WERI-Rb-1 (cell line): ENCODE results near the gene VTI1A.
"Not testable (repeated sequence)": the region's sequence is repeated elsewhere in the genome, so short reads cannot be mapped to it uniquely, and the experiment has no call there.

ENCODE experiments used
- DNase-seq: peaks from one replicate; pipeline ENCODE4 v3.0.0-alpha.2; 2020
- H3K27ac ChIP-seq: fragments of 250-450 bp; sonication (Bioruptor Pico); 2 replicates; pipeline ENCODE4 v1.5.1; 2020; ENCODE audit warnings: mild to moderate bottlenecking, moderate library complexity
- H3K27me3 ChIP-seq: fragments of 250-450 bp; sonication (Bioruptor Pico); 2 replicates; pipeline ENCODE4 v1.5.1; 2021; ENCODE audit warnings: mild to moderate bottlenecking, low read depth, moderate library complexity; ENCODE audit not compliant: insufficient read depth, severe bottlenecking
- H3K36me3 ChIP-seq: fragments of 250-450 bp; sonication (Bioruptor Pico); 2 replicates; pipeline ENCODE4 v1.5.1; 2020; ENCODE audit warnings: mild to moderate bottlenecking, moderate library complexity
- H3K4me3 ChIP-seq: 2 replicates; pipeline ENCODE4 v1.5.1; 2011; ENCODE audit warnings: low read depth, mild to moderate bottlenecking, control low read depth, low read length
- H3K9me3 ChIP-seq: fragments of 250-450 bp; sonication (Bioruptor Pico); 2 replicates; pipeline ENCODE4 v1.5.1; 2021; ENCODE audit warnings: mild to moderate bottlenecking, moderate library complexity; ENCODE audit not compliant: severe bottlenecking
- CTCF ChIP-seq: IDR thresholded peaks from 2 replicates; pipeline ENCODE4 v1.5.1; 2011; ENCODE audit warnings: low read depth, mild to moderate bottlenecking, control low read depth, inconsistent platforms, low read length

Gene VTI1A

GRCh38 chr10:112723876-112724275 lies 276.9 kb downstream of the VTI1A start:
- no peaks in the 10 kb centered on the region for H3K9me3 ChIP-seq
- H3K27me3 ChIP-seq: no peaks in the 10 kb centered on the region
- H3K27ac ChIP-seq: no peak overlapping the region
- no peak for TF ChIP-seq CTCF
- no peak for DNase-seq
- H3K4me3 ChIP-seq: no peak overlapping the region
- no peaks in the 10 kb centered on the region for H3K36me3 ChIP-seq

GRCh38 chr10:112724404-112724991 lies 277.5 kb downstream of the VTI1A start:
- no peak for TF ChIP-seq CTCF
- Histone ChIP-seq H3K27me3 (no peaks in the 10 kb centered on the region), H3K36me3 (no peaks in the 10 kb centered on the region), H3K27ac (no peak overlapping the region), H3K9me3 (no peaks in the 10 kb centered on the region), H3K4me3 (no peak overlapping the region)
- no peak for DNase-seq

- Histone ChIP-seq H3K27me3 (no peaks in the 10 kb centered on the region), H3K9me3 (no peaks in the 10 kb centered on the region), H3K4me3 (no peak overlapping the region), H3K27ac (no peak overlapping the region), H3K36me3 (no peaks in the 10 kb centered on the region)
- no peak for DNase-seq
- no peak for TF ChIP-seq CTCF
Observed at GRCh38 chr10:112728118-112728883, 281.3 kb downstream of the VTI1A start.

GRCh38 chr10:112728997-112729396 lies 282.0 kb downstream of the VTI1A start:
- no peak for TF ChIP-seq CTCF
- no peak for DNase-seq

GRCh38 chr10:112731450-112731849 lies 284.4 kb downstream of the VTI1A start:
- not testable (repeated sequence) for DNase-seq, H3K36me3 ChIP-seq, H3K27ac ChIP-seq, H3K9me3 ChIP-seq, H3K4me3 ChIP-seq, H3K27me3 ChIP-seq

More at GRCh38 chr10:112728997-112729396, 282.0 kb downstream of the VTI1A start:
- Histone ChIP-seq H3K27me3 (no peaks in the 10 kb centered on the region), H3K9me3 (no peaks in the 10 kb centered on the region), H3K4me3 (no peak overlapping the region), H3K27ac (no peak overlapping the region), H3K36me3 (no peaks in the 10 kb centered on the region)

GRCh38 chr10:112732277-112732921 lies 285.4 kb downstream of the VTI1A start:
- DNase-seq: no peak
- Histone ChIP-seq H3K27ac (no peak overlapping the region), H3K27me3 (no peaks in the 10 kb centered on the region), H3K4me3 (no peak overlapping the region), H3K9me3 (no peaks in the 10 kb centered on the region), H3K36me3 (no peaks in the 10 kb centered on the region)
- no peak for TF ChIP-seq CTCF
